Suppressor macrophage treated with lipopolysaccharide for 4 hours (primary cell): ENCODE measurements around the gene CDH13.

Source experiments
- DNase-seq: peaks from one replicate; pipeline ENCODE4 v3.0.0-alpha.2; 2020

CDH13 gene

DNA sequence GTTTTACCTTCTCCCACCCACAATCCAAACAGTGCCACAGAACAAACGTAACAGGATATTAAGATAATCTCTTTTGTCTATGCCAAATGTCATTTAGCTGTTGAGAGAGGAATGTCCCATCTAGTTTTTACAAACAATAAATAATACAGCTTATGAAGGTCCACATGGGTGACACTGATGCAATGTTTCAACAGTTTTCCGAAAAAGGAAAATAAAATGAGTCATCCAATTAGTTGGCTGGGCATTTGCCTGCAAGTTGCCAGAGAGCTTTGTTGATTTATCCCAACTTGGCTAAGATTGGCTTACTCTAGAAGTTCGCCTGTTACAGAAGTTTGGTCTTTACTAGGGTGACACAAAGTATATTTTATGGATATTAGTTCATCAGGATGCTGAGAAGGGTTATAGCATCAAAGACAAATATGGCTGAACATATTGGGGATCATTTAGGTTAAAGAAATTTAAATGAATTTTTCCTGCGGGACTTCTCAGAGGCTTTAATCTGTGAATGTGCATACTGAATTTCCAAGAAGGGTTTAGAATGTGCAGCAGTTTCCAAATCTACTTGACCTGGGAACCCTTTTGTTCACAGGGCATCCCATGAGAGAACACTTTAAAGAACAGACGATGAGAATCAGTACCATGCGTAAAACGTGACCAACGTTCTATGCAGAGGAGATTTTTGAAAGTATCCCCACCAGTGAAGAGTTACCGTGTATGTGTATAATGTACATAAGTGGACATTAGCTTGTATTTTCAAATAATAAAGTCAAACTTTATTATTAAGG is 73.1 kb downstream of the CDH13 start:
- no peak for DNase-seq

DNA sequence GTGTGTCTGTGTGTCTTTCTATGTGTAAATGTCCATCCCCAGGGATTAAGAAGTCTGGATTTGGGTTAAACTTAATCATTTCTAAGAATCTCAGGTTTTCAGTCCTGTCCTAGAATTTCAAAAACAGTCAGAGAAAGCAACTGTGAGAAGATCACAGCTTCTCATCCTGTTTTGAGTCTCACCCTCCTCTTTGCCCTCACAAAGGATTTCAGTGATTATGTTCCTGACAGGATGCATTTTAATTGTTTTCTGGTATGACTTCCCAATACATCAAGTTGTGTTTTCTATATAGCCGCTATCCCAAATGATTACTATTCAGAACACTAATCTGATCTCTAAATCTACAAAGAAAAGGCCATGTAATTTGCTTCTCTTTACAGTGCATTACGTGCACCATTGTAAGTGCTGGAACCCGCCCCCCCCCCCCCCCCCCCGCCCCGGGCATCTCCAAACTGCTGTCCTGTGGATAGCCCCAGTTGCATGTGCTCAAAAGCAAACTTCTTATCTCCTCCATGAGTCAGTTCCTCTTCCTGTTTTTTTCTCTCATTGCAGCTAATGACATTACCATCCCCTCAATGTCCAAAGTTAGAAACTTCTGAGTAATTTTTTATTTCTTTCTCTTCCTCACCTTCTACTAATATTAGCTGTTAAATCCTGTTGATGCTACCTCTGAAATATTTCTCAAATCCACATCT is 73.9 kb downstream of the CDH13 start:
- no peak for DNase-seq

DNA sequence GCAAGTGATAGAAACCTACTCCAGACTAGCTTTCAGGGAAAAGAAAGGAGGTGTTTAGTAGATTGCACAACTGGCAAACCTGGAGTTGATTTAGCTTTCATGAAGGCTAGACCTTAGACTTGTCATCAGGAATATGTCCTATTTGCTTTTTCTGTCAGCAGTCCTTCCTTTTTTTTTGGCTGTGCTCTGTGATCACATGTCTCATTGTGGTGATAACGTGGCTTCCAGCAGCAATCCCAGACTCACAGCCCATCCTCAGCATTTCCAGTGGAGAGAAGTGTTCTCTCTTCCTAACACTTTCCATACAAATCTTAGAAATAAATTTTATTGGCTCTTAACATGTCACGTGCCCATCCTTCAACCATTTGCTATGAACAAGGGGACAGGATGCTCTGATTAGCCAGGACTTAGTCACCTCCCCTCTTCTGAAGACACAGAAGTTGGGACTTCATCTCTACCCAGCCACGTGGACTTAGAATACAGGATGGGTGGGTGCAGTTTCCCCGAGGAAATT is 74.7 kb downstream of the CDH13 start:
- no peak for DNase-seq

DNA sequence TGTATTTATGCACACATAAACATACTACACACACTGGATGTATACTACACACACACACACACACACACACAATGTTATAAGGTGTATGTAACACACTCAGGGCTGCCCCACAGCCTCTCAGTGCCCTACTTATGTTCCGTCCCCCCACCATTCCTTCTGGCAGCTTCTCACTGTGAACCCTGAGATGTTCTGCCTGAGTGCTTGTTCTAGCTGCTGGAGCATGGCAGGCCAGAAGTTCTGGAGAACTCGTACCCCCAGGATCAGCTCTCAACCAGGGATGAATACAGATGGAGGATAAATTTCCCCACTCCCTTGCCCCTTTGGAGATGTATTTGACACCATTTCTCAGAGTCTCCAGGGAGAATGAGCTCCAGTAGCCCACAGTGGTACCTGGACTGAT is 76.4 kb downstream of the CDH13 start:
- no peak for DNase-seq

DNA sequence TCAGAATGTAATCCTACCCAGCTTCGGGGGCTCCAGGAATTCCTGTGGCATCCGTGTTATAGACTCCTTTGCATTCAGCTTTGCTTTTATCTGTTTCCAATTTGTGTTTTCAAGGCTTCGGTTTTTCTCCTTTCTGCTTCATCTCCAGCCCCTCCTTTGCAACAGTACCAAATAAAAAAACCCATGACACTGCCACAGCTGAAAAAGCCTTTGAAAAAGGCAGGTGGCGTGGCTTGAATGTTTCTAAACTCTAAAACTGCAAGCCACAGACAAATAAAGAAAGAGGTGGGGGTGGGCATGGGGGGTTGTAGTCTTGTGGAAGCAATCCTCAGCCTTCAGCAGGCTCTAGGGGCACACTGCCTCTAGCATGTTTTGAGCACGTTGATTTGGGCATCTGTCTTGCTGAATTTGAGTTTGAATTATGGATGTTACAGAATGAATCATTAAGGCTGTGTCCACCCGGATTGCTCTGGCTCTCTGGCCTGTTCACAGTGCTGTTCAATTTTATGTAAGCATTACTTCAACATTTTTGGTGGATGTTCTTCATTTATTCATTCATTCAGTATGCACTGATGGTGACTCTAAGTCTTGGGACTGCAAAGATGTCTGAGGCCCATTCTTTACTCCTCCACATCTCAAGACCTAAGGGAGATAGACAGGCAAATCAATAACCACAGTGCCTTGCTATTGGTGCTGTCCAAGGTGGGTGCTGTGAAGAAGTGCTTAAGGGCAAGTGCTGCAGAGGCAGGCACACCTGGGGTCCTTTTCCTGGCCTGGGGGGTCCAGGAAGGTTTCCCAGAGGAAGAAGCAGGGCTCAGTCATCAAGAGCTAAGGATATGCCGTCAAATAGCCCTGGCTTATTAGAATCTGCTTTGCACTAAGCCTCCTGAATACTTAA is 77.4 kb downstream of the CDH13 start:
- DNase-seq = no peak

DNA sequence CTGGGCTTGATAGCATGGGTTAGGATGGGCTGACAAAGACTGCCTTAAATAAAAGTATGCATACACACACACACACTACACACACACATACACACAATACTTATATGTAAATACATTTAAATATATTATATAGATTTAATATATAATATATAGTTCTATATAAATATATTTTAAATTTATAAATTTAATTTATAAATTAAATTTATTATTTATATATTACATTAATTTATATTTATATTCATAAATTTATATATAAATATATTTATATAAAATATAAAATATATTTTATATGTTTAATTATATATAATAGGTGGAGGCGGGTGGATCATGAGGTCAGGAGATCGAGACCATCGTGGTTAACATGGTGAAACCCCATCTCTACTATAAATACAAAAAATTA is 83.2 kb downstream of the CDH13 start:
- DNase-seq = no peak

DNA sequence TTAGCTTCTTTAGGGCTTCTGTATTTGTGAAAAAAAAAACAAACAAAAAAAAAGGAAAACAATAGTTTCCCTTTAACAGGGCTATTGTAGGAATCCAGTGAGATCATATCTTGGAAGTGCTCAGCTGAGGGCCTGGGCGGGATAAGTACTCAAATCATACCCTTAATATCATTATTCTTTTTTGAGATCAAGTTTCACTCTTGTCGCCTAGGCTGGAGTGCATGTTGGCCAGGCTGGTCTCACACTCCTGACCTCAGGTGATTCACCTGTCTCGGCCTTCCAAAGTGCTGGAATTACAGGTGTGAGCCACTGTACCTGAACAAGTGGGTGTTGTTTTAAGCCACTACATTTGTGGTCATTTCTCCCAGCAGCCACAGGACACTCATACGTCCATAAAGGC is 87.0 kb downstream of the CDH13 start:
- DNase-seq = no peak

DNA sequence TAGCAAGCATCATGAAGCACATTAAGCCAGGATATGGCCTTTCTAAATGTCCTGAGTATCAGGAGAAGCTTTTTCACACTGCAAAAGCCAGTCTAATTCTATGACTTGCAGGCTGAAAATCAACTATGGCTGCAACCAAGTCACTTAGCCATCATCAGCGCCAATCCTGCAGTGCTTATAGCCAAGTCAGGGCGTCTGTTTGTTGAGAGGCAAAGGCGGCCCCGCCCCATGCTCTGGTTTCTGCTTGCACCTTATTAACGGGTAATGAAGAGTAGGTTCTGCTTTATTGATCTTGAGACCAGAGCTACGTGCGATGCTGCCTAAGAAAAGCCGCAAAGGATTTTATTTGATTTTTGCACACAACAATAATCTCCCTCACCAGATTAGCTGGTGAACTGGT is 88.4 kb downstream of the CDH13 start:
- DNase-seq = no peak

DNA sequence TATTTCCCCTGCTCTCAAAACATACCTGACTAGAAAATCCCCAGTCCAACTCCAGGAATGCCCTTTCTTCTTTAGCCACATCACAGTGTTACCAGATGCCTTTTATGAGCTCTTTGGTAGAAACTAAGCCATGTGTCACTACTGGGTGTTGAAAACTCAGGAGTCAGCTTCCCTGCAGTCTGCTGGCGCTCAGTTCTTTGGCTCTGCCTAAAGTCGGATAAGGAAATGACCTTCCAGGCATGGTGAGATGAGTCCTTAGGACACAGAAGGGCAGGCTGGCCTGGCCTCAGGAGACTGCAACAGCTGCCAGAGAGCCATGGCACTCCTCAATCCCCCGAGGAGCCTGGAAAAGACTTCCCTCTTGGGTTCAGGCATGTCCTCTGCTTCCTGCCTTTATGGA is 89.1 kb downstream of the CDH13 start:
- no peak for DNase-seq

DNA sequence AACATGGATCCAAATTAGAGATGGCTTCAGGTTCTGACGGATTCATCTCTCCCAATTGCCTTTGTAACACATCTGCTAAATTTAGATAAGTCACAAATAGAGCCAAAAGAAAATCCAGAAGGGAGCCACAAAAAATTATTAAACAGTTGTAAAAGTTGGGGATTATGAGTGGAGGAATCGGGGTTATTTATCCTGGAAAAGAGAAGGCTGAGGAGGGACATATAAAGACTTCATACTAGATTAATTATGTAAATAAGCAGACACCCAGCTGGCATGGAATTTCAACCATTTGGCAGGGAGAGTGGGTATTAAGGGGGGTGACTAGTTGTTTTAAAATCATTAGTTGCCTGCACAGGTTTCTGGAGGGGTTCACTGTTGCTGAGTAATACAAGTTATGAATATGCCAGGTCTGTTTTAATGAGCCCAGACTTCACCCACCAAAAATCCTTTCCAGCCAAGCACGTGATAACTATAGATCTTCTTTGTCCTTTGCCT is 89.6 kb downstream of the CDH13 start:
- DNase-seq = no peak

DNA sequence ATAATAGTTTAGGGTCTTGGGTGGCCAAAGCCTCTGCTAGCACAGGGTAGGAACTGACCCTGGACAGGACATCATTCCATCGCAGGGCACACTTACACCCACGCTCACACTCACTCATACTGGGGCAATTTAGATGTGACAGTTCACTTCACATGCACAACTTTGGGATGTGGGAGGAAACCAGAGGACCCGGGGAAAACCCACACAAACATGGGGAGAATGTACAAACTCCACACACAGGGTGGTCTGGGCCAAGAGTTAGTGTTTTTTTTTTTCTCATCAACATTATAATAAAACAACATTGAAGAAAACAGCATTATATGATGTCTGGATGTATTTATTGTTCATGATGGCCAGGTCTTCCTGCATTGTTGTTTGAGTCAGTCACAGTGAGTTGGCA is 93.6 kb downstream of the CDH13 start:
- no peak for DNase-seq

DNA sequence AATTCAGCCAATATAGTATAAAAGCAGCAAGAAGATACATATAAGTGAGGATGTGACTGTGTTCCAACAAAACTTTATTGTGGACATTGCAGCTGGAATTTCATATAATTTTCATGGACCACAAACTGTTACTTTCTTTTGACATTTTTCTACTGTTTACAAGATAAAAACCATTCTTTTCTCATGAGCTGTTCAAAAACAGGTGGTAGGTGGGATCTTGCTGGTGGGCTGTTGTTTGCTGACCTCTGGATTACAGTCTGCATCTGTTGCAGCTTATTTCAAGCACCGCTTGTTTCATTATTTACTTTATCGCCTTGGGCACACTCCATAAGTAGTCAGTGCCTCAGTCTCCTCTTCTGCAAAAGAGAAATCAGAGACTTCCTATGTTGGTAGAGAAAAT is 99.5 kb downstream of the CDH13 start:
- no peak for DNase-seq

DNA sequence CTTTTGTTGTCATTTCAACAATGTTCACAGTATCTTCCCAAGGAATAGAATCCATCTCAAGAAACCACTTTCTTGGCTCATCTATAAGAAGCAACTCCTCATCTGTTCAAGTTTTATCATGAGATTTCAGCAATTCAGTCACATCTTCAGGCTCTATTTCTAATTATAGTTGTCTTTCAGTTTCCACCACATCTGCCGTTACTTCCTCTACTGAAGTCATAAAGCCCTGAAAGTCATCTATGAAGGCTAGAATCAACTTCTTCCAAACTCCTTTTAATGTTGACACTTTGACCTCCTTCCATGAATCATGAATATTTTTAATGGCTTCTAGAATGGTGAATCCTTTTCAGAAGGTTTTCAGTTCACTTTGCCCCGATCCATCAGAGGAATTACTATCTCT is 102.1 kb downstream of the CDH13 start:
- DNase-seq = no peak

DNA sequence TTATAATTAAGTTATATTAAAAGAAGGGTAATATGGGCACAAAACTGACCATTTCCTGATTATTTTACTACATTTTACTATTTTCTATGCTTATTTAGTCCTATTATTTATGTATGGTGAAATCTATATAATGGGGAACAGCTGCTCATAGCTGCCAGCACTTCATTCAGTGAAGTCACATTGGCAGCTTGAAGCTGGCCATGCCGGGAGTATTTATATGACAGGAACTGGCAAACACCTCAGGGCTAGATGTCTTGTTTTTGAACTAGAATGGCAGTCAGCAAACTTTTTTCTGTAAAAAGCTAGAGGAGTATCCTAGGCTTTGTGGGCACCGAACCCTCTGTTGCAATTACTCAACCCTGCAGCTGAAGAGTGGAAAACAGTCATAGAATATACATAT is 104.1 kb downstream of the CDH13 start:
- no peak for DNase-seq

DNA sequence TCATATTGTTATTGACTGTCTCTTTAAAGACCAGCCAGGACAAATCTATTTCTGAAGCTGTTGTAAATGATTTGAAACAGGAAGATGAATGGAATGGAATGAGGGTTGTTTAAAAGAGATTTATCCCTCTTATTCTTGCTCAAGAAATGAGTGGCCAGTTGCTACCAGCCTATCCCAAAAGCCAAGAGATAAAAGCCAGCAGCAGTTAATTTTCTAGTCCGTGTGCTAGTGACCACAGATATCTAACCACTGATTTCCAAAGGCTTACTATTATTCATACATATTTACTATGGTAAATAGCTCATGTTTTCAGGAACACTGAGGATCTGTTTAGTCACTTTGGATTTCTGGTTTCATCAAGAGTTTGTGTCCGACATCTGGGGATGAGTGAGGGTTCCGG is 105.7 kb downstream of the CDH13 start:
- DNase-seq = no peak

DNA sequence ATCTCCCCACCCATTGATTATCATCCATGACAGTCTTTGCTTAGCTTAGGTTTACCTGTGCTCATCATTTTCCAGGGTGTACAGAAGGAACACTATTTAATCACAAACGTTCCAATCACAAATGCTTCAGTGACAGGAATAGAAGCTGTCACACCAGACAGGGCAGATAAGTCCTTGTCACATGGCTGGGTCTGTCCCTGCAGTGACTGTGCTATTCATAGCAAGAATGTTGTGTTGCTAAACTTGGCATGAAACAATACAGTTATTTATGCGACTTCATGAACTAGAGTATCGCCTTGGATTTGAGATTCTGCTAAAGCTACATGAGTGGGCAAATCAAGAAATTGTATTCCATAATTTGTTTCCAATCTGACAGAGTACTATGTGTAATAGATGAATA is 108.4 kb downstream of the CDH13 start:
- DNase-seq = no peak

DNA sequence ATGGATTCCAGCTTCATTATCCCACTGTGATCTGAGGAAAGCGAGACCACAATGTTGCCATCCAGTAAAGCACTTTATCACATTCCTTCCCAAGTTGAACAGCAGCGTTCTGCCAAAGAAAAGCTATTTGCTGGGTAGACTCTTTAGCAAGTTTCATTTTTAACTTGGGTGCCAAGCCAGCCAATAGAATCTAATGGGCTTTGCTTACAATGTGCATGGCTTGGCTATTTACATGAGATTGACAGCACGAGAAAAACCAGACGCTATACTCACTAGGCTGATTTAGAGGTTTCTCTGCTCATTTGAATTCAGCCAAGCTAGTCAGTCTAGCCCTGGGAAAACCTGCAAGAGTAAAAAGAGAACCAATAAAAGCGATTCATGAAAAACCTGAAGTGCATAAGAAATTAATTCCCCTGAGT is 108.9 kb downstream of the CDH13 start:
- DNase-seq = no peak

DNA sequence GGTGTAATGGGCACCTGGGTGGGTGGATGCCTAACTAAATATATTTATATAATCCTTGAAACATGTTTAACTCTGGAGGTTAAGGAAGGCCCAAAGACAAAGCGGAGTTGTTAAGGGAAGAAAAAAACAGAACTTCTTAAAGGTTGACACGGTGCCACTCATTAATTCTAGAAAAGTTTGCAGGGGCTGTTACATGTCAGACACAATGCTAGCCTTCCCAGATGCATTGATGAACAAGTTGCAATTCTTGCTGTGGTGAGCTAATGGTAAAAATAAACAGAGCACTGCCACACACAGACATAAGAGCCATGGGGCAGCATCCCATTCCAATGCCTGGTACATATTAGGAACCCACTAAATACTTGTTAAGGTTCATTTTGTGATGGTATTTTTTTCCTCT is 109.5 kb downstream of the CDH13 start:
- no peak for DNase-seq

DNA sequence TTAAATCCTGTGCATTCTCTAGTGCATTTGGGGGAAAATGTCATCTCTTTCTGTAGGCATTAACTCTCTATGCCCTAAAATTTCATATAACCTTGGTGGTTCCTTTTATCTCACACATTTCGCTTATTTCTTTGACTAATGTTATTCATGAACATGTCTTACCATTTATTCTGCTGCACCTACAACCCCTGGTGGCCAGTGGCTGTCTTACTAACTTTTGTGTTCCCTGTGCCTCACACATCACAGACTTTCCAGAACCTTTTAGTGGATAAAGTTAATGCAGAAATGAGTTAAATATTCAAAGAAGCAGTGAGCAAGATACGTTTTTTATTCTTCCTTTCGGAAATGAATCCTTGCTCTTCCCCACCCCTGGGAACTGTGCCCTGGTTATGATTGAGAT is 111.9 kb downstream of the CDH13 start:
- no peak for DNase-seq

DNA sequence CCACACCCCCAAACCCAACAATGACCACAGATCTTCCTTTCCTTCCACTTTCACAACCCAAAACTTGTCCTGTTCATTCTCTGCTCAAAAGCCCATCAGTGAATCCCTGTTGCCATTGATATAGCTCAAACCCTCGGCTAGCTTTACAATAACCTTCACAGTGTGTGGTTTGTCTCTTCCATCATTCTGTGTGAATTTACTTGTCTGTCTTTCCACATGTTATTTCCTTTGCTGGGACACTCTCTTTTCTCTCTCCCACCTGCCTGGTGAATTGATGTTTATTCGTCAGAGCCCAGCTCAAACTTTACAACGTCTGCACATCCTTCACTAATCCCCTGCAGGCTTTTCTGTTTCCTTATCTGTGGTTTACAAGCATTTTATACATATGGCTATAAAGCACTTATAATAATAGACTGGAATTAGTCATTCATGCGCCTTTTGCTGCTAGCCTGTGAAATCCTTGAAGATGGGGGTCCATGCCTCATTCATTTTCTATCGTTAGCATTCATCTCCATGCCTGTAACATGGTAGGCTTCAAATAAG is 114.4 kb downstream of the CDH13 start:
- DNase-seq = no peak

DNA sequence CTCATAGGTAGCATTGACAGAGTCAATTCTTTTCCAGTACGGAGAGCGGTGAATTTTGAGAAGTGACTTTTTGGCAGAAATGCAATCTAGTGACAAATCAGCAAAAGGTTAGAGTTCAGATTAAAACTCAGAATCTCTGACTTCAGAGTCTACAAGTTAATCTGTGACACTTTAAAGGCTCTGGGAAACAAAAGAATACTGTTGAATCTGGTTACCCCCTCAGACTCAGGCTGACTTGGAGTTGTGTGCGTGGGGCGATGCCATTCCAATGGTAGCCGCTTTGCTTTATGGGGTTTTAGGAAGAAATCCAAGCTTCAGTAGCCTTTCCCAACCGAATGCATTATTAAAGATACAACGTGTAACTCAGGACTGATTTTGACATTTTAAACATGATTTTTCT is 118.2 kb downstream of the CDH13 start:
- DNase-seq = no peak

DNA sequence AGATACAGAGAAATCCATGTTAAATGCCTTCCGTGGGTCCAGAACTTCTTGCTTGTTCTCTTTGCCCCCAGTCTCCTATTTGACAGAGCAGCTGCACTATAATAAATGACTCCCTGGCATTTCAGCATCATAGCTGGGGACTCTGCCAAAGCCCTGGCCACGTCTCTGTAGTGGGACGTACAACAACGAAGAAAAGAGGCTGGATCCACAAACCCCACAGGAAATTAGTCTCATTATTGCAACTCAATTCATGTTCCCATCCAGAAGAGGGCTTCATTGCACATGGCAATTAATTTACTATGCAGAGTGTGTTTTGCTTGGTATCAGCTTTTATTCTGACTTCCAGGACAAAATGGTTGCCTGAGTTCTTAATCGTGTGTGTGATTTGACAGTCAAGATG is 121.3 kb downstream of the CDH13 start:
- DNase-seq = no peak

DNA sequence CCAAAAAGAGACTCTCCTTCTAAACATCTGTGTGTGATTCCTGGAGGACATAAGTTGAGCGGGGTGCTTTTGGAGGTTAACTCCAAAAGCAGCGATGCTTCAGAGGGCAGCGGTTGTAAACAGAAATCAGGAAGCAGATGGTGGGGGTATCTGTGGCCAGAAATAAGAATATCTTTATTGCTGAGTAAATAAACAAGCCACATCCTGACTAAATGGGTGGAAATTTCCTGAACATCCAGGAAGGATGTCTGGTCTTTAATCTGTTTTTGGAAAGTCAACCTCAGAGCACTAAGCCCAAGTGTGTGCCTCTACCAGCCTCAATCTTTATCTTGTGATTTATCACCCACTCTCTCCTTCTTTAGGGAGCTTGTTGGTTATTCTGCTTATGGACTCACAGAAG is 123.3 kb downstream of the CDH13 start:
- DNase-seq = no peak
